COR-L47 (cell line): Measurements from ENCODE around the gene GRHL1.
"Not testable (repeated sequence)": the region's sequence is repeated elsewhere in the genome, so short reads cannot be mapped to it uniquely, and the experiment has no call there.

Source experiments
- DNase-seq: peaks from one replicate; lab custom pipeline; 2025; lab: John Stamatoyannopoulos, UW

GRHL1 gene

GRCh38 chr2:9951522-9952285 lies at the start of gene GRHL1:
Gene GRHL1 (plus strand): TSS chr2:9951693. CDS start chr2:9951834, 141 bp downstream.
- peak; percentile 92 for DNase-seq

GRCh38 chr2:9905413-9905812 lies 46.1 kb upstream of the GRHL1 start:
- DNase-seq = no peak

GRCh38 chr2:9907402-9907801 lies 44.1 kb upstream of the GRHL1 start:
- no peak for DNase-seq

GRCh38 chr2:9908639-9909038 lies 42.9 kb upstream of the GRHL1 start:
- DNase-seq = no peak

GRCh38 chr2:9909106-9909505 lies 42.4 kb upstream of the GRHL1 start:
- no peak for DNase-seq

GRCh38 chr2:9910699-9911098 lies 40.8 kb upstream of the GRHL1 start:
- no peak for DNase-seq

GRCh38 chr2:9912468-9912867 lies 39.0 kb upstream of the GRHL1 start:
- DNase-seq = no peak

GRCh38 chr2:9914384-9915065 lies 37.0 kb upstream of the GRHL1 start:
- DNase-seq = no peak

- no peak for DNase-seq
Observed at GRCh38 chr2:9918275-9918674, 33.2 kb upstream of the GRHL1 start.

- no peak for DNase-seq
Observed at GRCh38 chr2:9919512-9919911, 32.0 kb upstream of the GRHL1 start.

- not testable (repeated sequence) for DNase-seq
Observed at GRCh38 chr2:9927020-9927419, 24.5 kb upstream of the GRHL1 start.

GRCh38 chr2:9937258-9937657 lies 14.2 kb upstream of the GRHL1 start:
- DNase-seq = no peak

- DNase-seq = no peak
Observed at GRCh38 chr2:9937968-9938367, 13.5 kb upstream of the GRHL1 start.

- no peak for DNase-seq
Observed at GRCh38 chr2:9939587-9940485, 11.7 kb upstream of the GRHL1 start.

GRCh38 chr2:9941196-9941995 lies 10.1 kb upstream of the GRHL1 start:
- DNase-seq = no peak

GRCh38 chr2:9941996-9942390 lies 9.5 kb upstream of the GRHL1 start:
- no peak for DNase-seq

GRCh38 chr2:9944330-9944758 lies 7.1 kb upstream of the GRHL1 start:
- DNase-seq = no peak

- DNase-seq = no peak
Observed at GRCh38 chr2:9945596-9945995, 5.9 kb upstream of the GRHL1 start.

- no peak for DNase-seq
Observed at GRCh38 chr2:9946076-9946475, 5.4 kb upstream of the GRHL1 start.

GRCh38 chr2:9946818-9947217 lies 4.7 kb upstream of the GRHL1 start:
- DNase-seq = no peak

- no peak for DNase-seq
Observed at GRCh38 chr2:9948721-9949120, 2.8 kb upstream of the GRHL1 start.
